DMS114 treated with DMSO at 0.1 percent for 48 hours (cell line): Measurements from ENCODE around the gene SH2D2A.

Source experiments
- DNase-seq: peaks from one replicate; lab custom pipeline; 2025; ENCODE audit not compliant: unreplicated experiment; lab: John Stamatoyannopoulos, UW

The SH2D2A gene

GRCh38 chr1:156804572-156805243, 11.9 kb downstream of the SH2D2A start:
- DNase-seq = no peak

- no peak for DNase-seq
Measured at GRCh38 chr1:156804026-156804425, 12.6 kb downstream of the SH2D2A start.

- no peak for DNase-seq
Measured at GRCh38 chr1:156803086-156803851, 13.4 kb downstream of the SH2D2A start.

- no peak for DNase-seq
Measured at GRCh38 chr1:156802421-156802935, 14.2 kb downstream of the SH2D2A start.

GRCh38 chr1:156801409-156802121, 15.1 kb downstream of the SH2D2A start:
- DNase-seq = no peak

GRCh38 chr1:156797212-156797871, 19.3 kb downstream of the SH2D2A start:
- peak; percentile 69 for DNase-seq

GRCh38 chr1:156796340-156797097, 20.1 kb downstream of the SH2D2A start:
- no peak for DNase-seq

GRCh38 chr1:156795787-156796186, 20.9 kb downstream of the SH2D2A start:
- DNase-seq = no peak

- DNase-seq = no peak
Measured at GRCh38 chr1:156795374-156795733, 21.3 kb downstream of the SH2D2A start.

GRCh38 chr1:156794506-156795373, 21.9 kb downstream of the SH2D2A start:
- no peak for DNase-seq

- no peak for DNase-seq
Measured at GRCh38 chr1:156789621-156790318, 26.9 kb downstream of the SH2D2A start.

- DNase-seq = no peak
Measured at GRCh38 chr1:156788136-156788535, 28.5 kb downstream of the SH2D2A start.

GRCh38 chr1:156786640-156787039, 30.0 kb downstream of the SH2D2A start:
- DNase-seq = no peak

- DNase-seq = no peak
Measured at GRCh38 chr1:156785458-156785857, 31.2 kb downstream of the SH2D2A start.

GRCh38 chr1:156781585-156782186, 35.0 kb downstream of the SH2D2A start:
- DNase-seq = no peak

- DNase-seq = no peak
Measured at GRCh38 chr1:156777573-156777972, 39.1 kb downstream of the SH2D2A start.

GRCh38 chr1:156776942-156777341, 39.7 kb downstream of the SH2D2A start:
- DNase-seq = no peak

GRCh38 chr1:156775799-156776198, 40.8 kb downstream of the SH2D2A start:
- DNase-seq = no peak

- DNase-seq = no peak
Measured at GRCh38 chr1:156773607-156774006, 43.0 kb downstream of the SH2D2A start.
